Measurements from ENCODE around the gene LCE7A.

DNA sequence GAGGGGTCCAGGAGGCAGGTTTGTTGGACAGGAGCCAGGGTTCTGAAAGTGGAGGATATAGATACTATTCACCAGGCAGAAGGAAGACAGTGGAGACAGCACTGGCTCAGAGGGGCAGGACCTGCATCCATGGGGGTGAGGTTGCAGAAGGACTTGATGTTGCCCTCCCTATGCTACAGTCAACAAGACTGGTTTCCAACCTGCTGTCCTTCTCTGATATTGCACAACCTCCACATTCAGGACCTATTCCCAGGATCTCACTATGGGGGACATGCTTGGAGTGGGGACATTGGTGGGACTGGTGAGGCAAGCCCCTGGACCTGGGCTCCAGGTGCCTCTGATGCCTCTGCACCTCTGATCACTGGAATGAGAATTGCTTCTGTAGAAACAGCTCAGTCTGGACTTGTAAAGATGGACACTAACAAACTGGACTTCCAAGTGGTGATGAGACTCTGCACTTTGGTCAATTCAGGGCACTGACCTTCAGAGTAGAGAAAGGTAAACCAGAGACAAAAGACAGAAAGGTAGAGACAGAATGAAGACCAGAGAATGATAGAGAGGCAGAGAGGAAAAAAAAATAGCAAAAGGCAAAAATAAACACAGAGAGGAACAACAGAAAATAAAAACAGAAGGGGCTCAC is 19.9 kb downstream of the LCE7A start:
- TF ChIP-seq SUZ12 (IDR thresholded peaks at IDR 0.05; ENCODE audit: unreplicated experiment) (no peak), POLR2A (IDR thresholded peaks at IDR 0.05; ENCODE audit: low read depth, low read length) (no peak), MYC (IDR thresholded peaks at IDR 0.05; ENCODE audit: insufficient read depth, insufficient read length, insufficient replicate concordance, low read length, severe bottlenecking) (no peak), EED (IDR thresholded peaks at IDR 0.05; ENCODE audit: low read depth) (no peak), NR2F1 (conservative IDR thresholded peaks at IDR 0.05) (no peak)
